ENCODE measurements around the gene P2RX2.

The P2RX2 gene

DNA sequence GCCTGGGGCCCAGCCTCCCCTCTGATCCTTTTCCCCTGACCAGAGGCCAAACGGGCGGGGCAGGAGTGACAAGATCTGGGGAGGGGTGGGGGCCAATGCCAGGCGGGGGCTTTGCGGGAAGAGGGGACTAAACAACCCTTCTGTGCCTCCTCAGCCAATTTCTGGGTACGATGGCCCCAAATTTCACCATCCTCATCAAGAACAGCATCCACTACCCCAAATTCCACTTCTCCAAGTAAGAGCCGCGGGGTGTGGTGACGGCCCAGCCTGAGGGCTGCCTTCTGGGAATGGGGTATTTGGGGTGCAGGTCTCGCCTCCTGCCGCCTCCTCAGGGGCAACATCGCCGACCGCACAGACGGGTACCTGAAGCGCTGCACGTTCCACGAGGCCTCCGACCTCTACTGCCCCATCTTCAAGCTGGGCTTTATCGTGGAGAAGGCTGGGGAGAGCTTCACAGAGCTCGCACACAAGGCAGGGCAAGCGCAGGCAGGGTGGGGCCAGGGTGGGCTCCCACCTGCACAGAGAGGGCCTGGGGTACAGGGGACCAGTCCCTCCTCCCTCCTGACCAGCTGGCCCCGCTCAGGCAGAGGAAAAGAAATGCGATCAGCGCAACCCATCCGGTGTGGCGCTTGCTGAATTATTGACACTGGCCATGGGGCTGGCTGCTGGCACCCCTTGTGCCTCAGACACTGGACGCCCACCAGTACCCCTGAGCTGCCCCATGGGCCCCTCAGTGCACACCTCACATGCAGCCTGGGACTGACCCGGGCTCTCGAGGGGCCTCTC, 1.7 kb downstream of the P2RX2 start:
- DNase-seq (ENCODE audit: low read depth) = no peak

DNA sequence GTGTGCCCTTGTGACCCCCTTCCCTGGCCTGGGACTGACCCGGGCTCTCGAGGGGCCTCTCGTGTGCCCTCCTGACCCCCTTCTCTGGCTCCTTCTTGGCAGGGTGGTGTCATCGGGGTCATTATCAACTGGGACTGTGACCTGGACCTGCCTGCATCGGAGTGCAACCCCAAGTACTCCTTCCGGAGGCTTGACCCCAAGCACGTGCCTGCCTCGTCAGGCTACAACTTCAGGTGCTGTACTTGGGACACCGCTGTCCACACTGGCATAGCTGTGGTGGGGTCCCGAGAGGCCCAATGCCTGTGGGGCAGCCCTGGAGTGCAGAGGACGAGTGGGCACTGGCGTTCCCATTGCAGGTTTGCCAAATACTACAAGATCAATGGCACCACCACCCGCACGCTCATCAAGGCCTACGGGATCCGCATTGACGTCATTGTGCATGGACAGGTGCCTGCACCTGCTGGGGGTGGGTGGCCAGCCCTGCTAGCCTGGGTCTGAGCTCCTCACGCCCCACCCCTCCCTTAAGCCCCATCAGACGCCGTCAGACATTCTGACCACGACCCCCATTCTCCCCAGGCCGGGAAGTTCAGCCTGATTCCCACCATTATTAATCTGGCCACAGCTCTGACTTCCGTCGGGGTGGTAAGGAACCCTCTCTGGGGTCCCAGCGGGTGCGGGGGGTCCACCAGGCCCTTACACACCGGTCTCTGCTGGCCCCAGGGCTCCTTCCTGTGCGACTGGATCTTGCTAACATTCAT, 2.5 kb downstream of the P2RX2 start:
- DNase-seq (ENCODE audit: low read depth) = no peak

DNA sequence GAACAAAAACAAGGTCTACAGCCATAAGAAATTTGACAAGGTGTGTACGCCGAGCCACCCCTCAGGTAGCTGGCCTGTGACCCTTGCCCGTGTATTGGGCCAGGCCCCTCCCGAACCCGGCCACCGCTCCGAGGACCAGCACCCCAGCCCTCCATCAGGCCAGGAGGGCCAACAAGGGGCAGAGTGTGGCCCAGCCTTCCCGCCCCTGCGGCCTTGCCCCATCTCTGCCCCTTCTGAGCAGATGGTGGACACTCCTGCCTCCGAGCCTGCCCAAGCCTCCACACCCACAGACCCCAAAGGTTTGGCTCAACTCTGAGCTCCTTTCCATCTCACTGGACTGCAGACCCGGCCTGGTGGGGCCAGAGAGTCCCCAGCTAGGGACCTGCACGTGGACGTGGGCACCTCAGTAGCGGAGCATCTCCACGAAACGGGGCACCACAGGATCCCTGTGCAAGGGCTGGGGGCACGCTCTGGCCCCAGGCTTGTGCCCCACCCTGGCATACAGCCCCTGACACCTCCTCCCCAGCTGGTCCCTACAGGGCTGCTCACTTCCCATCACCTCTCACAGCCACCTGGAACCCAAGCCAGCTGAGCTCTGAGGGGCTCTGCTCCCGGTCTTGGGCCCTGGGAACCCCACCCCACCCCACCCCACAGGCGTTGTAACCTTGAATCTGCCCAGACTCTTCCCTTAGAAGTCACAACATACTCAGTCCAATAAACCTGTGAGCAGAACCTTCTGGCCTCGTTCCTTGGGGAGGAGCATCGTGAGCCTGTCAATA, 3.3 kb downstream of the P2RX2 start:
- DNase-seq (ENCODE audit: low read depth) = no peak

DNA sequence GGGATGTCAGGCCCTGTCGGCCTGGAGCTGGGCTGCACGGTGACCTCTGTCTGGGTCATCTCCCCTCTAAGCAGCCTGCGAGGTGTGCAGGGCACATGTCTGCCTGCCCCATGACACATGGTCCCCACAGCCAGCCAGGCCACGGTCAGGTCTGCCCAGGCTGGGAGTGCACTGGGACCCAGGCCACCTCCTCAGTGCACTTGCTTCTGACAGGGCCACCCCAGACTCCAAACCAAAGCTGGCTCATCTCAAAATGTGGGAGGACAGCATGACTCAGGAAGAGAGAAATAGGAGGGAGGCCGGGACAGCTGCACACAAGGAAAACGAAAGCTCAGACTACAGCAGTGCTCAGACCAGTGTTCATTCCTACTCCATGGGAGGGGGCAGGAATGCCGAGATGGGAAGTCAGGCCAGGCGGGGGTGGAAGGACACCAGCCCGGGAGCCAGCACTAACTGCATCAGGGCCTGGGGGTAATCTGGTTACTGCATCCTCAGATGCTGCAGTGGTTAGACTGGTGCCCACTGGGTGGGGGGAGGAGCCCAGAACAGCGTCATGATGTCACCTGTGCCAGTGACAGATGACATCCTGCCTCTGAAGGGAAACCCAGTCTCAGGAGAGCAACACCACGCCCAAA, 4.0 kb downstream of the P2RX2 start:
- no peak for DNase-seq (ENCODE audit: low read depth)

DNA sequence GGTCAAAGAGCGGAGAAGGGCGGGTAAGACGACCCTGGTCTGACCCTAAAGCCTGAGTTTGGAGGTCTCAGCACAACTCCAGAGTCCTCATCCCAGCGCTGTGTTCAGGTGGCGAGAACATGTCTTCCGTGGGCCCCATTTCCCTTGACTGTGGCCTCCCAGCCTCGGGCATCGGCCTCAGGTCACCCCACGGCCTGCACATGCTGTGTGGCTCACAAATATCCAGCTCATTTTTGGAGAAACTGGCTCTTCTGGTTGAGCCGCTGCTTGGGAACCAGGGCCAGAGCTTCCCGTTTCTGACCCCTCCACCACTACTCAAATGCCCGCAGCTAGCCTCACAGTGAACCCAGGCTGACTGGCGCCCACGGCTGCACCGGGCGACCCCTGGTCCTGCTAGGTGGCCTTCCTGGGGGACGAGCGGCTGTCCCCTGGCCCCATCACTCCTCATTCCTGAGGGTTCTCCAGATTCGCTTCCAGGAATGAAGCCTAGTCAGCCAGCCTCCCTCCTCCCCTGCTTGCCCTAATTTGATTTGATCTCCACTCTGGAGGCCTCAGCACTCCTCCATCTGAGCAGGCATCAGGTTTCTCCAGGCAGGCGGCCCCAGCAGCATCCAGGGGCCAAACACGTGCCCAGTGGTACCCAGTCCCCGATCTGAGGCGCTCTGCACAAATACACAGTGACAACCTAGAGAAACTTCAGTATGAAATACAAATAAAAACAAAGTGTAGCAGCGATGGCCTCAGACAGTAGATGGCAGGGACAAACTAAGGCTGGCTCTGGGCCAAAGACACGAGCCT, 4.7 kb downstream of the P2RX2 start:
- no peak for DNase-seq (ENCODE audit: low read depth)

DNA sequence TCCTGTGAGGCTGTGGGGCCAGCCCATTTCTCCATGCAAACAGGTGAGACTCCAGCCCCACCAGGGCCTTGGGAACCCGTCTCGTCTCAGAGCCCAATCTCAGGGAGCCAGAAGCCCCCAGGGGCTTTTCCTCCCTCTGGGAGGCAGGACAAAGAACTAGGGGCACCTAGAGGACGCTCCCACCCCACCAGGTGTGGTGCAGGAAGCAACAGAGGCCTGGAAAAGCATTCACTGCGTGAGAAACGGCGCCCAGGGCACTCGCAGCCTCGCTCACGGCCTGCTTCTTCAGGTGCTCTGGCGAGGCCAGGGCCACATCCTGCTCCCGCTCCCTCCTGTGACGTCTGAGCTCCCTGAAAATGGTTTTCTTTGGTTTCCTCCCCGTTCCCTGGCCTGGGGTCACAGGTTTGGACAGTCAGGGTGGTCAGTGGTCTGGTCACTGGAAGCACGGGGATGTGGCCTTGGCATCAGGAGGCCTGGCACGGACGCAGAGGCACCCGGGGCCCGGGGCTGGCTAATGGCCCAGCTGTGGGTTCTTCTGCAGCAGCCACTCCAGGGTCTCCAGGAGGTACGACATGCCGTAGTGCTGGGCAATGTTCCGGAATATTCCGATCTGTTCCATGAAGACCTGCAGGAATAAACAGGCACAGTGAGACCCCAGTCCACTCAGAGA, 5.7 kb downstream of the P2RX2 start:
- no peak for DNase-seq (ENCODE audit: low read depth)

DNA sequence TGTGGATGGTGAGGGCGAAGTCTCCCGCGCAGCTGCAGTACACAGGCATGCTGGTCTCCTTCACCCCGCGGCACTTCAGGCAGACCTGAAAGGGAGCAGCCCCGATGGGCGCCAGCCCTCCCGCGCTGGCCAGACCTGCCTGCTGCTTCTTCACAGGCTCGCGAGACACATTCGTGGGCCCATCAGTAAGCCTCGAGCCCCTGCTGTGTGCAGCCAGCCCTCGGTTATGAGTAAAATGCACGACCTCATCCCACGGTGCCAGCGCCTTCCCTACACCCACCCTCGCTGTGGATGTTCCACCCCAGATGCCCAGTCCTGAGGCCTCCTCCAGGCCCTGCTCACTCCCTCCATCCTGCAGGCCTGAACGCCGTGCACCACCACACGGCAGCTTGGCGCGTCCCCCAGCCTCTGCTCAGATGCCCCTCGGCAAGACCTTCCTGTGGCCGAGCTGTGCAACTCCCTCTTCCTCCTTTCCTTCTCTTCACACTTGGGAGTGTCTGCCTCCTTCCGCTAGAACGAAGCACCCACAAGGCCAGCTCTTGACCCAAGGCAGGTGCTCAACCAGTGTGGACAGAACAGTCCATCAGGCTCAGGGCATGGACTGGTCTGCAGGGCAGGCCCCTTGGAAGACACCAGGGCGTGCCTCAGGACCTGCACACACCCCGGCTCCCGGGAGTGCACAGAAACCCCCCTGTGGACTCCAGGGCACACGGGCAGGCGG, 6.5 kb downstream of the P2RX2 start:
- DNase-seq (ENCODE audit: low read depth) = no peak

DNA sequence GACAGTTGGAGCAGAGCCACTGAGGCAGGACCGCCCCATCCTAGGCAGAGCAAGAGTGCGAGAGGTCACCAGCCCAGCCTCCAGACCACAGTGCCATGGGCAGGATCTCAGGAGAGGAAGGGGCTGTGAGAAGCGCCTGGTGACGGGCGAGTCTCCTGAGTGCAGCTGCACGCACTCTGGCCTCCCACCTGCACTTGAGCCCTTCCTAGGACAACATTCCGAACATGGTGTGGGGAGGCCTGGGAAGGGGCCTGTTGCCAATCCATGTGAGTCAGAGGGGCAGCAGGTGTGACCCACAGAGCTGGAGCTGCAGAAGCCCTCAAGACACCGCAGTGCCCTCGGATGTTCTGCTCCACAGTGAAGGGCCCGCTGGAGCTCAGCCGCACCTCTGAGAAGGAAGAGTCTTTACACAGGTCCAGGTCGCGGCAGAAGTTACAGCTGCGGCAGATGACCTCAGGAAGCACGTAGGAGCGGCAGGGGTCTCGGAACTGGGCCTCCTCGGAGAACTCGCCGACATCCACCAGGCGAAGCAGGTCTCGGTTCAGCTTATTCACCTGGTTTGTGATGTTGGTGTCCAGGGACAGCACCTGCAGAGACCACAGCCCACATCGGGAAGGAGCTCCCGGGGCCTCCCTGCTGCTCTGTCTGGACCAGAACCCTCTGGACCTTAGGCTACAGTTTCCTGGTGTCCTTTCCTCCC, 7.3 kb downstream of the P2RX2 start:
- no peak for DNase-seq (ENCODE audit: low read depth)

DNA sequence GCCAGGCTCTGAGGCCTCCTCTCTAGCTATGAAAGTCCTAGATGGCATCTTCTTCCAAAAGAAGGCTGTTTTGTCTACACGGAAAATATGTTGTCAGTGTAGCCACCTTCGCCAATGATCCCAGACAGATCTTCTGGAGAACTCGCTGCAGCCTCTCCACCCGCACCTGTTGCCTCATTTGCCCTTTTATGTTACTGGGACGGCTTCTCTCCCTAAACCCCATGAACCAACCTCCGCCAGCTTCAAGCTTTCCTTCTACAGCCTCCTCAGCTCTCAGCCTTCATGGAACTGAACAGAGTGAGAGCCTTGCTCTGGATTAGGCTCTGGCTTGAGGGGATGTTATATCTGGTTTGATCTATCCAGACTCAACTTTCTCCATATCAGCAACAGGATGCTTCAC, 10.8 kb downstream of the P2RX2 start:
- no peak for DNase-seq (ENCODE audit: low read depth)

DNA sequence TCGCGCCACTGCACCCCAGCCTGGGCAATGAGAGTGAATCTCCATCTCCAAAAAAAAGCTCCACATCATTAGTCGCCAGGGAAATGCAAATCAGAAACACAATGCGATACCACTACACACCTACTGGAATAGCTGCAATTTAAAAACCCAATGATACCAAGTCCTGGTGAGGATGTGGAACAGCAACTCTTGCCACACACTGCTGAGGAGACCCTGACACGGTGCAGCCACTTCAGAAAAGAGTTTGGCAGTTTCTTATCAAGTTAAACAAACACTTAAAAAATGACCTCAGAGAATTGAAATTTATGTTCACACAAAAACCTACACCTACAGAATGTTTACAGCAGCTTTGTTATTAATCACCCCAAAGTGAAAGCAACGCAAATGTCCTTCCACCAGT, 12.1 kb downstream of the P2RX2 start:
- no peak for DNase-seq (ENCODE audit: low read depth)

DNA sequence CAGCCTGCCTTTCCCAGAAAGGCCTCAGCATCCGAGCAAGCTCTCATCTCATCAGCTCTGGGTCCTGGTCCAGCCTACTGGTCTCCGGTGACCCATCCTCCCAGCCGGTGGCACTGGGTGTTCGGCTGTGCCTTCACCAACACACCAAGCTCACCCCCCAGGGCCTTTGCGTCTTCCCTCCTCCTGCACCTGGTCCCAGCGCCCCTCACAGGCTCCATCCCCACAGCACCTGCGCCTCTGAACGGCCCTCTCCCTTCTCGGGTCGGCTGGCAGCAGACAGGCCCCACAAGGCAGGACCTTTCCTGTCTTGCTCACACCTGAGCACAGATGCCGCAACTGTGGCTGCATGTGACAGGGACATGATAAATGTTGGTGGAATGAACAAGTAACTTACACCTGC, 13.1 kb downstream of the P2RX2 start:
- no peak for DNase-seq (ENCODE audit: low read depth)

DNA sequence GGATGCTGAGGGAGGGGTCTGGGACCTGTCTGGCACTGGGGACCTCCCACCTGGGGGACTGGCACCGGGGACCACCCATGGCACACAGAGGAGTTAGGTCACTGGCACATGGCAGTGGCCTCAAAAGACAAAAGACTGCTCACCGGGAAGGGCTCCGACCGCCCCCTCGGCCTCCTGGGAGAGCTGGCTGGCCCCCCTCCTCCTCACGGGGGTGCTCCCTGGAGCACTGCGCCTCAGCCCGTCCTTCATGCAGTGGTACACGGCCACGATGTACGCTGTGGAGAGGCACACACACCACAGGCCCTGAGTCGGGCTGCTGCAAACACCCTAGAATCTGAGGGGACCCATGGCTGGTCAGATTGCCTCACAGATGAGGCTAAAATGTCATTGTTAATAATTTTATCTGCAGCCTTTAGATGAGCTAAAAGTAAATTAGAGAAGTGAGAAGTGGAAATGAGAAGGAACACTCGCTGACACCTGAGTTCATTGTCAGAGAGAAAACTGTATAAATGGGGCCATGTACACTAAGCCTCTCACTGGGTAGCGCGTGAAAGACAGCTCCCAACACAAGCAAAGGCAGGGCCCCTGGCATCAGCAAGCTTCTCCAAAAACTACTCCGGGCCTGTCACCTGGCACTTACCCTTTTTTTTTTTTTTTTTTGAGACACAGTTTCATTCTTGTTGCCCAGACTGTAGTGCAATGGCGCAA, 14.1 kb downstream of the P2RX2 start:
- no peak for DNase-seq (ENCODE audit: low read depth)

DNA sequence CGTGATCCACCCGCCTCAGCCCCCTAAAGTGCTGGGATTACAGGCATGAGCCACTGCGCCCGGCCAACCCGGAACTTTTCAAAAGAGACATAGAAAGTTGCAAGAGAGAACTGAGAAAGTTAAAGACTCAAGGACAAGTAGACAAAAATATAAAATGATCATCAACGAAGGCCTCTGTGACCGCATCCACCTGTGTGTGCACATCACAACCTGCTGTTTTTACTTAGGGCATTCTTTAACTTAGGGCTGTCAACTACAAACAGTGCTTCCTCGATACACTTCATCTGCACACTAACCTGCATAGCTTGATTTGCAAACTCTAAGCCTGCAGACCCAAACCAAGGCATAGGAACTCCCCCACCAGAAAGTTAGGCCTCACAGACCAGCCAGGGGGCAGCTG, 14.8 kb downstream of the P2RX2 start:
- DNase-seq (ENCODE audit: low read depth) = no peak

DNA sequence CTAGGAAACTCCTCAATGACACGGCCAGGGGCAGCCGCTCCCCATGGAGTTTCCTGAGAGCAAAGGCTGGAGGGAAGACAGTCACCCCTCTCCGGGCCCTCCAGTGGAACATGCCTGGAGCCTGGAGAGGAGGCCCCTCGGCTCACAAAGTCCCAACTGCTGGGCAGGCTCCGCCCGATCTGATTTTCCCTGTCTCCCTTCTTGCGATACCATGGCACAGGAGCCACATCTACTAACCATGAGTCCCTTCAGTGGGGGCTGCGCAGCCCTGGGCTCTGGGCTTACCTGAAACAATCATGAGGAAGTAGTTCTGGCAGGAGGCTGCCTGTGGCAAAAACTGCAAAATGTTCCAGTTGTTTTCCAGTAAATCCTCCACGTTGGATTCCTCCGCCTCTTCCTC, 15.3 kb downstream of the P2RX2 start:
- no peak for DNase-seq (ENCODE audit: low read depth)

DNA sequence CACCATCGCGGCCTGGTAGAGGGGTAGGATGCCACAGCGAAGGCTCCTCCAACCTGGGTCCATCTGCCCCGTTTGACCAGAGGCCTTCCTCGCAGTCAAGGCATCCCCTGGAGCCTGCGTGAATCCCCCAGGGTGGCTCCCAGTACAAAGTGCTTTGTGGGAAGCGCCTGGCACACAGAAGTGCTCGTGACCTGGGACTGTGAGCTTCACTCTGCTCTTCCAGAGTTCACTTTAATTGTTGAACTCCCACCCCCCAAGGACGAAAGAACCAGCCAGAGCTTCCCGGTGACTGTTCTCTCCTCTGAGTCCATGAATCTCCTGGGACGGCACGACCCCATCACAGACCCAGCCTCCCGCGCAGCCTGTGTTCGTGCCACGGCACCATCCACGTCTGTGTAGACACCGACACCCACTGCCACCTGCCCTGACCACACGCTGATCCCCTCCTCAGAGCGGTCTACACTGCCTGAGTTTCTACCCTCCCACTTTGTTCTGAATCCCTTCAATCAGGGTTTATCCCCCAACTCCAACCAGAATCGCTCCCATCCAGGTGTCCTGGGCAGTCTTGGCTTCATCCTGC, 15.9 kb downstream of the P2RX2 start:
- no peak for DNase-seq (ENCODE audit: low read depth)

DNA sequence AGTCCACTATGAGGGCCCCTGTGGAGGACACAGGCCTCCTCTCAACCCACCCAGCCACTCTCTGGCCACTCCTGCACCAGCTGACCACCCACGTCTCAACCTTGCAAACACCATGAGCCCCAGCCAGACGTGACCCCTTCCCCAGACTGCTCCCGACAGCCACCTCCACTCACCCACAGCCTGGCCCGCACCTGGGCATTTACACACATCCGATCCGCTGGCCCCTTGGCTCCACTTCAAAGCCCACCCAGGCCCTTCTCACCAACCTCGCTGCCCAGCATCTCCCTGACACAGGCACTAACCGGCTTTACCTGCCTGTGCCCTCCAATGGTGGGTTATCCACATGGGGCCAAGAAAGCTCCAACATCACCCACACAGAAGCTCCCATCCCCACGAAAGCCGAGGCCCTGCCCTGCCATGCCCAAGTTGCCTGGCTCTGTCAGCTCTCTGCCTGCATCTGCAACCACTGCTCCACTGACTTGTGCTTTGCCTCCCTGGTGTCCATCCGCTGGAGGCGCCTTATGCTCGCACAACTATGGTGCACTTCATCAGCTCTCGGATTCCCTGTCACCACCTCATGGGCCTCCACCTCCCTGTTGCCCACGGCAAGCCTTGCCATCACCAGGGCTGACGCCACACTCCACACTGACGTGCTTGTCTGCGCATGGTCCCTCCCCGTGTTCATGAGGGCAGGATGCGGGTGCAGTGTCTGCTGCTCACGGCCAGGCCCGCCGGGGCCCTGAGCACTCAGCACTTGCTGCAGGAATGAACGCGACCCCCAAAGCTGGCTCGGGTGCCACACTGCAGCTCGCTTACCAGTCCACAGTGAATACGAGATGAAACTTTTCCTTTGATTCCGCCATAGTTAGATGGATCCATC, 16.7 kb downstream of the P2RX2 start:
- no peak for DNase-seq (ENCODE audit: low read depth)

DNA sequence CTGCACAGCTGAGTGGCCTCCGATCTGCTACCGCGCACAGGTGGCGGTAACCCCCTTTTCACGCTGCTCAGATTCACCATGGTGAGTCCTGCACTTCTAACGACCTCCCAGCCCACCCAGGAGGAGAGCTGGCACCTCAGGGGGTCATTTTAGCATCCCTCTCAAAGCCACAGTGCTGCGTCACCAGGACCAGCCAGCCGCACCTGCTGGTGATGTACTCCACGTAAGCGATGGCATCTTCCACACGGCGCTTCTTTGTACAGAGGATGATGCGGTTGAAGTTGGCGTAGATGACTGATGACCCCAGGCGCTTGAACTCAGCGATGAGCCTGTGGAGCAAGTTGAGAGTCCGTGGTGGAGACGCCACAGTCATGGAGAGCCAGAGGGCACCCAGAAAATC, 19.2 kb downstream of the P2RX2 start:
- no peak for DNase-seq (ENCODE audit: low read depth)

All from activated T-helper 9 cell treated with anti-CD3 and anti-CD28 coated beads, Interleukin-2, amount 50 U/mL, for 16 hours (primary cell).